GM23248 (cell line): ENCODE measurements around the gene TIAM2. TPM values are rescaled to one million over a fixed set of nuclear protein-coding genes. Genes with fewer than 3 reads are reported as not detected.
"Not testable (repeated sequence)": the region's sequence is repeated elsewhere in the genome, so short reads cannot be mapped to it uniquely, and the experiment has no call there.

Source experiments
- DNase-seq: peaks from one replicate; pipeline ENCODE4 v3.0.0-alpha.2; 2015
- H2AFZ ChIP-seq: fragments of 200-600 bp; sonication (generic); 2 replicates; pipeline ENCODE4 v1.6.1; 2016; ENCODE audit warnings: antibody characterized with exemption
- H3F3A ChIP-seq: fragments of 200-600 bp; sonication (generic); 2 replicates; pipeline ENCODE4 v1.6.1; 2016; ENCODE audit warnings: mild to moderate bottlenecking, antibody characterized with exemption, mixed run types; ENCODE audit not compliant: insufficient read depth
- H3K27ac ChIP-seq: fragments of 200-600 bp; sonication (generic); 2 replicates; pipeline ENCODE4 v1.5.1; 2016; ENCODE audit warnings: mild to moderate bottlenecking
- H3K27me3 ChIP-seq: fragments of 200-600 bp; sonication (generic); replicated peaks from 2 replicates; pipeline ENCODE4 v1.6.1; 2016; ENCODE audit warnings: mild to moderate bottlenecking; ENCODE audit not compliant: insufficient read depth
- H3K36me3 ChIP-seq: fragments of 200-600 bp; sonication (generic); 2 replicates; pipeline ENCODE4 v1.6.1; 2016; ENCODE audit warnings: low read depth, mild to moderate bottlenecking
- H3K4me1 ChIP-seq: fragments of 200-600 bp; sonication (generic); 2 replicates; pipeline ENCODE4 v1.6.1; 2016; ENCODE audit warnings: mild to moderate bottlenecking; ENCODE audit not compliant: insufficient read depth
- H3K4me2 ChIP-seq: fragments of 200-600 bp; sonication (generic); one replicate; pipeline ENCODE4 v1.6.1; 2016; ENCODE audit warnings: mild to moderate bottlenecking; ENCODE audit not compliant: unreplicated experiment
- H3K4me3 ChIP-seq: fragments of 200-600 bp; sonication (generic); 2 replicates; pipeline ENCODE4 v1.5.1; 2016; ENCODE audit warnings: mild to moderate bottlenecking
- H3K79me2 ChIP-seq: fragments of 200-600 bp; sonication (generic); 2 replicates; pipeline ENCODE4 v1.6.1; 2016; ENCODE audit warnings: mild to moderate bottlenecking; ENCODE audit not compliant: insufficient read depth
- H3K9ac ChIP-seq: fragments of 200-600 bp; sonication (generic); 2 replicates; pipeline ENCODE4 v1.6.1; 2016; ENCODE audit warnings: mild to moderate bottlenecking
- H3K9me2 ChIP-seq: fragments of 200-600 bp; sonication (generic); 2 replicates; pipeline ENCODE4 v1.6.1; 2016; ENCODE audit warnings: mixed run types, mild to moderate bottlenecking, moderate library complexity; ENCODE audit not compliant: insufficient read depth
- H3K9me3 ChIP-seq: fragments of 200-600 bp; sonication (generic); one replicate; pipeline ENCODE4 v1.6.1; 2017; ENCODE audit warnings: low read depth
- H4K20me1 ChIP-seq: fragments of 200-600 bp; sonication (generic); 2 replicates; pipeline ENCODE4 v1.6.0; 2016; ENCODE audit not compliant: insufficient read depth
- EZH2 ChIP-seq: fragments of 200-600 bp; sonication (generic); IDR thresholded peaks from 2 replicates; pipeline ENCODE4 v1.6.1; 2018; ENCODE audit warnings: antibody characterized with exemption, mild to moderate bottlenecking; ENCODE audit not compliant: insufficient read depth, poor library complexity, severe bottlenecking
- EZH2phosphoT487 ChIP-seq: fragments of 200-600 bp; sonication (generic); IDR thresholded peaks from 2 replicates; pipeline ENCODE4 v1.6.1; 2018; ENCODE audit warnings: antibody characterized with exemption, moderate library complexity, mild to moderate bottlenecking, low read depth; ENCODE audit not compliant: insufficient read depth
- WGBS, 2 experiments: methylation state at CpG; one replicate each; pipeline ENCODE4 v1.1.6; 2015 to 2017; ENCODE audit warnings: low lambda C conversion rate in 2 of 2, low coverage in 1 of 2; ENCODE audit errors: missing lambda C conversion rate in 2 of 2; 5-methylcytosine and 5-hydroxymethylcytosine counted together
- in situ Hi-C: fragments of 300-500 bp; cut with MboI; formaldehyde crosslinking; loops from 2 replicates; pipeline ENCODE4 v1.15.0; 2020
- polyA plus RNA-seq: library from polyadenylated mRNA; unstranded; fragments of >200 nt; fragmentation: Nextera tagmentation; extraction: Ambion mirVana; gene quantifications from 2 replicates; pipeline ENCODE4 v1.2.1, GENCODE V29; 2016
- total RNA-seq: library from RNA; depleted of rRNA; stranded (reverse); fragments of >200 nt; shearing (Covaris generic); gene quantifications from 2 replicates; pipeline ENCODE4 v1.2.3, GENCODE V29; 2014

The TIAM2 gene
- total and polyA plus RNA-seq, 2 experiments from 2014 or later, result 2.4 to 2.6 TPM

DNA sequence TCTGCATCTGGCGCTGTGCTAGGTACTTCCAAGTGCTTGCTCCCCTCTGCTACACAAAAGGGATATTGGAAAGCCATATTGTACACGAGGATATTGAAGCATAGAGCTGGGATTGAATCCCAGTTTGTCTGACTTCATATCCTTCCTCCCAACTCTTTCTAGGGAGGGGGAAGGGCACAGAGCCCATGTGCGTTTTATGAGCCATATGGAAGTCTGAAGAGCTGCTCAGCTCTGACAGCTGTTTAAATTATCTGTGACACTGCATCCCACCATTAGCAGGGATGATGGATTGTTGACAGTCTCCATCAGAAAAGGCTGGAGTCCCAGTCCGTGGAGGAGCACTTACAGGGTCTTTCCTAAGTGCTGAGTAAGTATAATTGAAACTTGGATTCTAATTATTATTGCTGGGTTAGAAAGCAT is 18.4 kb downstream of the TIAM2 start:
- WGBS, 2 experiments, result 74% methylated on average over 4 of the region's 4 CpGs
- no peaks in the 10 kb centered on the region for H3K79me2 ChIP-seq
- H3K9me3 ChIP-seq, result no peaks in the 10 kb centered on the region
- H3K27me3 ChIP-seq, result no peaks in the 10 kb centered on the region
- no peak for DNase-seq
- H3K4me3 ChIP-seq, result no peak overlapping the region
- in situ Hi-C loops, result no loop called here
- no peaks in the 10 kb centered on the region for H3K9me2 ChIP-seq
- no peak overlapping the region for H3K4me2 ChIP-seq
- H3K4me1 ChIP-seq, result no peaks in the 10 kb centered on the region
- no peaks in the 10 kb centered on the region for H3K36me3 ChIP-seq
- no peak for TF ChIP-seq EZH2phosphoT487
- no peak for TF ChIP-seq EZH2
- no peaks in the 10 kb centered on the region for H4K20me1 ChIP-seq
- no peak overlapping the region for H3K27ac ChIP-seq
- H2AFZ ChIP-seq, result no peak overlapping the region
- H3K9ac ChIP-seq, result no peak overlapping the region
- H3F3A ChIP-seq, result no peaks in the 10 kb centered on the region

DNA sequence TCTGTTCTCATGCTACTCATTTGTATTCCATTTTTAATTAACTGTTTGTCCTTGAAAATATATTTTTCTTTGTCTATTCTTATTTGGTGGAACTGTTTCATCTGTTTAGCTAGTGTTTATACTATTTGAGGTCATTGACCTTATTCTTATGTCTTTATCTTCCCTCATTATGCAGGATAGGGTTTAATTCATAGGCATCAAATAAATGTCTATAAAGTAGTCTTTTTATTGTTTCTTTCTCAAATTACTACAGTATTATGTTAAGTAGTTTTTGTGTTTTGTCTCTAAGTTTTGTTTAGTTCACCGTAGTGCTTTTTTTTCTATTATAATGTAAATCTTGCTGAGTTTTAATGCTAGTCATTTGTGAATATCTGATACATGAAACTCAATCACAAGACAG is 19.0 kb downstream of the TIAM2 start:
- WGBS, 2 experiments, result 97 to 100% methylated on average over 1 of the region's 1 CpG
- H3K4me1 ChIP-seq, result no peaks in the 10 kb centered on the region

DNA sequence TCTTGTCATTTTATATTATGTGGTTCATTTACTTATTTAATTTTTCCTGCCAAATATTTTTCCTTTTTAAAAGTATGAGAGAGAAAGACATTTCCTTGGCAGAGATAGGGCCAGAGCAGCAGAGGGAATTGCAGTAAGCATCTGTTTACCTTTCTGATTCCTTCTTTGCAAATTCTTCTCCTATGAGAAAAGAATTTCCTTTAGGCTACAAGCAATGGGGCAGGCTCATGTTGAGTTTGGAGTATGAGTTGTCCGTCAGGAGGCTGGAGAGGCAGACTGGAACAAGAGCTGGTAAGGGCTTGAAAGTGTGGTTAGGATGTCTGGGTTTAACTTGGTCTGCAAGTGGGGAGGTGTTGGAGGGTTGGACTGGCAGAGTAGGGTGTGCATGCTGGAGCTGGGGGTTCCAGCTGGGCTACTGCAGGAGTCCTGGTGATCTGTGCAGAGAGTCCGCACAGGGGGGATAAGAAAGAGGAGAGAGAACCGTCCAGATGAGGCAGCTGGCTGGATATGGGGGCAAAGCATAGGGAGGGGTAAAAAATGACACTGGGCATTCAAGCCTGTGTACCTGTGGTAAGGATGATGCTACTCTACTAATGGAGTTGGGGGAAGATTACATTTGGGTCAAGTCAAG is 19.7 kb downstream of the TIAM2 start:
- Histone ChIP-seq H3K36me3 (no peaks in the 10 kb centered on the region), H3K79me2 (no peaks in the 10 kb centered on the region), H3K9me3 (no peaks in the 10 kb centered on the region), H4K20me1 (no peaks in the 10 kb centered on the region), H3K27me3 (no peaks in the 10 kb centered on the region), H2AFZ (no peak overlapping the region), H3F3A (no peaks in the 10 kb centered on the region), H3K4me1 (no peaks in the 10 kb centered on the region), H3K27ac (no peak overlapping the region), H3K4me3 (no peak overlapping the region), H3K9ac (no peak overlapping the region), H3K4me2 (no peak overlapping the region), H3K9me2 (no peaks in the 10 kb centered on the region)
- no peak for TF ChIP-seq EZH2
- no peak for TF ChIP-seq EZH2phosphoT487
- DNase-seq, result no peak
- in situ Hi-C loops, result no loop called here
- WGBS, 2 experiments, result 91 to 100% methylated on average over 3 of the region's 3 CpGs

More for the DNA sequence above, 19.0 kb downstream of the TIAM2 start:
- Histone ChIP-seq H3K27ac (no peak overlapping the region), H3K9ac (no peak overlapping the region), H3K9me3 (no peaks in the 10 kb centered on the region), H3K4me2 (no peak overlapping the region), H3F3A (no peaks in the 10 kb centered on the region), H2AFZ (no peak overlapping the region), H4K20me1 (no peaks in the 10 kb centered on the region), H3K27me3 (no peaks in the 10 kb centered on the region), H3K9me2 (no peaks in the 10 kb centered on the region), H3K79me2 (no peaks in the 10 kb centered on the region), H3K4me3 (no peak overlapping the region), H3K36me3 (no peaks in the 10 kb centered on the region)
- no peak for DNase-seq
- in situ Hi-C loops, result no loop called here
- TF ChIP-seq EZH2phosphoT487 (no peak), EZH2 (no peak)

DNA sequence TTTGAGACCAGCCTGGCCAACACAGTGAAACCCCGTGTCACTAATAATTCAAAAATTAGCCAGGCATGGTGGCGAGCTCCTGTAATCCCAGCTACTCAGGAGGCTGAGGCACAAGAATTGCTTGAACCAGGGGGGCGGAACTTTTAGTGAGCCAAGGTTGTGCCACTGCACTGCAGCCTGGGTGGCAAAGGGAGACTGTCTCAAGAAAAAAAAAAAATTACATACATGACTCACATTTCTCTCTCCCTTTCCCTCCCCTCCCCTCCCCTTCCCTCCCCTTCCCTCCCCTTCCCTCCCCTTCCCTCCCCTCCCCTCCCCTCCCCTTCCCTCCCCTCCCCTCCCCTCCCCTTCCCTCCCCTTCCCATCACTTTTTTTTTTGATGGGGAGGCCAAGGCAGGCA is 23.3 kb downstream of the TIAM2 start:
- H3K36me3 ChIP-seq, H3K9me3 ChIP-seq, H3K27me3 ChIP-seq, H2AFZ ChIP-seq, H3K4me2 ChIP-seq, H3K4me3 ChIP-seq, H3K4me1 ChIP-seq, H4K20me1 ChIP-seq, H3K27ac ChIP-seq, H3K79me2 ChIP-seq, in situ Hi-C loops, H3K9me2 ChIP-seq, H3F3A ChIP-seq, H3K9ac ChIP-seq, DNase-seq: not testable (repeated sequence)
- 94 to 95% methylated on average over 3 of the region's 3 CpGs for WGBS, 2 experiments

DNA sequence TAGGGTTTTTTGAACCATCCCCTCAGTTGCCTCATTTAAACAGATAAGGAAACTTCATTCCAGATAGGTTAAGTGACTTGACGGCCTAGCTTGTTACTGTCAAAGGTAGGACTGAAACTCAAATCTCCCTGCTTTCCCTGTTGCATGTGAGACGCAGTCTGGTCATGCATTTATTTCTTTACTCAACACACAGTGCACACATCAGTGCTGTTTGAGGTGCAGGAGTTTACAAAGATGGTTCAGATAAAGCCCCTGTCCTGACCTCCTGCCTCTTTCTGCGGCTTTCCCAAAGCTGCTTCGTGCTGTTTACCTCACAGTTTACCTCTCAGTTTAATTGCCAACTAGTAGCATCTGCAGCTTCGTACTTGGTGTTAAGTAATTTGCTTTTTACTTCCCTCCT is 26.6 kb downstream of the TIAM2 start:
- H3K9me2 ChIP-seq, result no peaks in the 10 kb centered on the region
- 94 to 95% methylated on average over 5 of the region's 5 CpGs for WGBS, 2 experiments
- no peak overlapping the region for H2AFZ ChIP-seq
- peaks cover 9% of the 10 kb centered on the region for H3K4me1 ChIP-seq
- no peak overlapping the region for H3K4me3 ChIP-seq
- no peak for DNase-seq
- no peak overlapping the region for H3K27ac ChIP-seq
- peaks cover 10% of the 10 kb centered on the region for H3F3A ChIP-seq
- no peaks in the 10 kb centered on the region for H3K9me3 ChIP-seq
- no peak overlapping the region for H3K9ac ChIP-seq
- no peaks in the 10 kb centered on the region for H3K79me2 ChIP-seq
- in situ Hi-C loops, result no loop called here
- H3K27me3 ChIP-seq, result no peaks in the 10 kb centered on the region
- H4K20me1 ChIP-seq, result no peaks in the 10 kb centered on the region
- H3K36me3 ChIP-seq, result no peaks in the 10 kb centered on the region
- no peak overlapping the region for H3K4me2 ChIP-seq
- TF ChIP-seq EZH2 (no peak), EZH2phosphoT487 (no peak)
